Upper lobe of left lung (tissue), 6 donors: ENCODE data around the gene C3orf70. TPM values are rescaled to one million over a fixed set of nuclear protein-coding genes. Genes with fewer than 3 reads are reported as not detected.

ENCODE experiments used
- ATAC-seq, 2 donors: fragments of 200-7000 bp; cut with Tn5 transposase; one replicate each; pipeline ENCODE4 v1.9.1; 2022; ENCODE audit warnings: mild to moderate bottlenecking in 2 of 2, moderate library complexity in 2 of 2; ENCODE audit not compliant: low FRiP score in 2 of 2
- DNase-seq, 2 donors: peaks; one replicate each; pipeline ENCODE4 v3.0.0-alpha.2; 2019 to 2020
- H3K27ac ChIP-seq, 4 donors: fragments of 200-600 bp; sonication (generic); one replicate each; pipeline ENCODE4 v1.5.1; 2016 to 2019
- H3K27me3 ChIP-seq, 4 donors: fragments of 200-600 bp; sonication (generic); one replicate each; pipeline ENCODE4 v1.5.1; 2017 to 2019
- H3K36me3 ChIP-seq, 4 donors: fragments of 200-600 bp; sonication (generic); one replicate each; pipeline ENCODE4 v1.5.1; 2016 to 2019
- H3K4me1 ChIP-seq, 4 donors: fragments of 200-600 bp; sonication (generic); one replicate each; pipeline ENCODE4 v1.5.1; 2018 to 2019
- H3K4me3 ChIP-seq, 4 donors: fragments of 200-600 bp; sonication (generic); one replicate each; pipeline ENCODE4 v1.5.1; 2017 to 2019; ENCODE audit warnings: mild to moderate bottlenecking in 2 of 4, moderate library complexity in 1 of 4
- H3K9me3 ChIP-seq, 4 donors: fragments of 200-600 bp; sonication (generic); one replicate each; pipeline ENCODE4 v1.5.1; 2018 to 2019
- CTCF ChIP-seq, 6 experiments: fragments of 450-650 bp in 4 of 6; fragments of 200-600 bp in 2 of 6; sonication (generic) in 2 of 6; IDR thresholded peaks; one replicate each; pipeline ENCODE4 v1.5.1; 2016 to 2019; ENCODE audit warnings: antibody characterized with exemption in 6 of 6
- EP300 ChIP-seq, 4 donors: sonication (generic); formaldehyde crosslinking; IDR thresholded peaks; one replicate each; pipeline ENCODE4 v1.5.1; 2017; ENCODE audit warnings: antibody characterized with exemption in 4 of 4, control low read depth in 2 of 4
- POLR2A ChIP-seq, 4 donors: fragments of 450-650 bp; IDR thresholded peaks; one replicate each; pipeline ENCODE4 v1.5.1; 2016 to 2017; ENCODE audit warnings: antibody characterized with exemption in 4 of 4, mild to moderate bottlenecking in 2 of 4
- POLR2AphosphoS5 ChIP-seq, 2 donors: sonication (generic); formaldehyde crosslinking; IDR thresholded peaks; one replicate each; pipeline ENCODE4 v1.5.1; 2017; ENCODE audit warnings: antibody characterized with exemption in 2 of 2
- WGBS, 2 donors: methylation state at CpG; one replicate each; pipeline ENCODE4 v1.1.5; 2017 to 2018; 5-methylcytosine and 5-hydroxymethylcytosine counted together
- total RNA-seq, 6 donors: library from RNA; depleted of rRNA in 4 of 6; stranded (reverse); fragments of >200 nt in 4 of 6; gene quantifications; one replicate each; pipeline versions ENCODE4 v1.1.0 to v1.2.1, GENCODE V29; 2016 to 2021
- donor health status: DM: no; HTN: no; CAD: no; lungs with moderate emphysema.
- donor health status: DM: no; HTN: yes; CAD: no; lungs with severe emphysema.

C3orf70 gene
- total RNA-seq, 6 donors from 2014 or later: 0.67 to 3.9 (median 1.6) TPM

DNA sequence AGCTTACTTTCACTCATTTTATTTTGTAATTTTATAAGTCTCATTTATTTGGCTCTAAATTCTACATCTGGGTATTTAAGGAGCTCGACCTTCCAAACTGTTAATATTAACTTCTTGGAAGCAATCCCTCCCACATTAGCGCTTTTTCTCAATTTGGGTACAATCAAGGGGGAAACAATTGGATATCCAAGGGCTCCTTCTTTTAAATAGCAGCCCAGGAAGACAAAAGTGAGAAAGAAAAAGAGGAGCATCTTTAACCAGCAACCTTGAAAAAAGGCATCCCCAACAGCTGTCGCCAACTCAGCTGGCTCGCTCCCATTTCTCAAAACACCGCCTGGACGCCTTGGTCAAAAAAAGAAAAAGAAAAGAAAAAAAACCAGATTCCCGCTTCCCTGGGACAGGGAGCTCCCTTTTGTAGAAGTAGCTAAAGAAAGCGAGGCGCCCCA is 873 bp downstream of the C3orf70 start:
- TF ChIP-seq EP300 (IDR thresholded peaks at IDR 0.05) (no peak), POLR2A (IDR thresholded peaks at IDR 0.05) (no peak), POLR2AphosphoS5 (IDR thresholded peaks at IDR 0.05) (no peak), CTCF (IDR thresholded peaks at IDR 0.05) (no peak)
- peaks cover 12 to 24% (median 18%) of the 10 kb centered on the region in 4 donors for H3K4me1 ChIP-seq
- ATAC-seq (no peak), DNase-seq (no peak)
- no peaks in the 10 kb centered on the region for H3K9me3 ChIP-seq
- peak overlapping the region; percentile 65 to 85 (median 80) for H3K27ac ChIP-seq
- WGBS, 2 donors: 7 to 13% methylated on average over 9 of the region's 9 CpGs
- peak overlapping the region; percentile 60 to 73 (median 68) for H3K4me3 ChIP-seq
- peaks cover 0 to 15% (median 5%) of the 10 kb centered on the region in 4 donors for H3K27me3 ChIP-seq
- H3K36me3 ChIP-seq: no peaks in the 10 kb centered on the region

- Histone ChIP-seq H3K4me3 (peak overlapping the region in 2 of 4 donors; percentile 69 to 73), H3K27ac (peak overlapping the region in 1 of 4 donors; percentile 80), H3K27me3 (peaks cover 0 to 15% (median 5%) of the 10 kb centered on the region in 4 donors), H3K9me3 (no peaks in the 10 kb centered on the region), H3K36me3 (no peaks in the 10 kb centered on the region), H3K4me1 (peaks cover 12 to 24% (median 18%) of the 10 kb centered on the region in 4 donors)
- TF ChIP-seq POLR2A (IDR thresholded peaks at IDR 0.05): no peak
- TF ChIP-seq EP300 (IDR thresholded peaks at IDR 0.05): no peak
- no peak for TF ChIP-seq POLR2AphosphoS5 (IDR thresholded peaks at IDR 0.05)
- TF ChIP-seq CTCF (IDR thresholded peaks at IDR 0.05): no peak
- WGBS, 2 donors: 65 to 75% methylated on average over 8 of the region's 8 CpGs
- DNase-seq: no peak
- ATAC-seq: no peak
Observed at GRCh38 chr3:185151101-185151963, 1.5 kb downstream of the C3orf70 start.

- no peak for ATAC-seq
- peaks cover 12 to 24% (median 18%) of the 10 kb centered on the region in 4 donors for H3K4me1 ChIP-seq
- H3K27ac ChIP-seq: no peak overlapping the region
- 89 to 94% methylated on average over 1 of the region's 1 CpG for whole genome bisulfite sequencing, 2 donors
- no peak for DNase-seq
- H3K9me3 ChIP-seq: no peaks in the 10 kb centered on the region
- TF ChIP-seq CTCF (IDR thresholded peaks at IDR 0.05) (no peak), POLR2A (IDR thresholded peaks at IDR 0.05) (no peak), POLR2AphosphoS5 (IDR thresholded peaks at IDR 0.05) (no peak), EP300 (IDR thresholded peaks at IDR 0.05) (no peak)
- peaks cover 0 to 15% (median 5%) of the 10 kb centered on the region in 4 donors for H3K27me3 ChIP-seq
- H3K4me3 ChIP-seq: no peak overlapping the region
- no peaks in the 10 kb centered on the region for H3K36me3 ChIP-seq
Observed at GRCh38 chr3:185150561-185150960, 2.3 kb downstream of the C3orf70 start.

DNA sequence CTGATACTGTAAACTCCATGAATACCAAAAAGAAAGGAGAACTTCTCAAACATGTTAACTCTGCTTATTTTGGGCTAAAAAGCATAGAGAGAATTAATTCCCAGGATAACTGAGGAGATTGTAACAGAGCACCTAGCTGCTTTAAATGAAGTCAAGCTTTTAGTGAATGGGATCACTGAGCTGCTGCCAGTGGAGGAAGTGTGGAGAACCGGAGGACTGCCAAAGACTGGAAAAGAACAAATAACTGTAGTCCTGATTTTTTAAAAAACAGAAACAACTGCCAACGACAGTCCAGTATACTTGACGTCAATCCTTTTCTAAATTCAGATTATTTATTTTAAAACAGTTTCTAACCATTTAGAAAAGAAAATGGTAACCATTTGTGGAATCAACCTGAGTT is 3.3 kb downstream of the C3orf70 start:
- peaks cover 12 to 24% (median 18%) of the 10 kb centered on the region in 4 donors for H3K4me1 ChIP-seq
- TF ChIP-seq POLR2AphosphoS5 (IDR thresholded peaks at IDR 0.05): no peak
- no peaks in the 10 kb centered on the region for H3K36me3 ChIP-seq
- no peak for ATAC-seq
- WGBS, 2 donors: 64 to 71% methylated on average over 3 of the region's 3 CpGs
- peaks cover 0 to 15% (median 5%) of the 10 kb centered on the region in 4 donors for H3K27me3 ChIP-seq
- no peak overlapping the region for H3K4me3 ChIP-seq
- H3K27ac ChIP-seq: no peak overlapping the region
- H3K9me3 ChIP-seq: no peaks in the 10 kb centered on the region
- DNase-seq: no peak

- 82 to 96% methylated on average over 6 of the region's 6 CpGs for WGBS, 2 donors
- Histone ChIP-seq H3K4me1 (no peaks in the 10 kb centered on the region), H3K27ac (no peak overlapping the region), H3K27me3 (no peaks in the 10 kb centered on the region), H3K4me3 (no peak overlapping the region), H3K9me3 (no peaks in the 10 kb centered on the region), H3K36me3 (no peaks in the 10 kb centered on the region)
- DNase-seq (no peak), ATAC-seq (no peak)
- TF ChIP-seq POLR2A (IDR thresholded peaks at IDR 0.05) (no peak), POLR2AphosphoS5 (IDR thresholded peaks at IDR 0.05) (no peak), CTCF (IDR thresholded peaks at IDR 0.05) (no peak), EP300 (IDR thresholded peaks at IDR 0.05) (no peak)
Observed at GRCh38 chr3:185145511-185145910, 7.3 kb downstream of the C3orf70 start.
